ENCODE measurements around the gene DSC2. TPM values are rescaled to one million over a fixed set of nuclear protein-coding genes. Genes with fewer than 3 reads are reported as not detected.

Gene DSC2
- total RNA-seq, 1 donor from 2014 or later = 4.2 TPM

DNA sequence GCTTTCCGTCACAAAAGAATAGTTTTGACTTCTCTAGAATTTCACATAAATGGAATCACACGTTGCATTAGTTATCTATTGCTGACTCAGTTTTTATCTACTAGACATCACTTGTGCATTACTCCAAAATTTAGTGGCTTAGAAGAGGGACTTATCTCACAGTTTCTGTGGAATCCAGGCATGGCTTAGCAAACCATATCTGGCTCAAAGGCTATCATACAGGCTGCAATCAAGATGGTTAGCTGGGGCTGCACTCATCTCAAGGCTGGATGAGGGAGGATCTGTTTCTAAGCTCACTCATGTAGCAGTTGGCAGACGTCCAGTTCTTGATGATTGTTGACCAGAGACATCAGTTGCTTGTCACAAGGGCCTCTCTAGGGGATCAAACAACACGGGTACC is 53.0 kb downstream of the DSC2 start:
- no peaks in the 10 kb centered on the region for H3K36me3 ChIP-seq (ENCODE audit: control insufficient read depth in 3 of 3, insufficient read depth in 3 of 3, low read length in 3 of 3)
- peaks cover 0 to 4% (median 1%) of the 10 kb centered on the region in 3 donors for H3K27me3 ChIP-seq (ENCODE audit: control insufficient read depth in 3 of 3, insufficient read depth in 3 of 3, low read length in 3 of 3)
- H3K9me3 ChIP-seq (ENCODE audit: control insufficient read depth in 3 of 3, low read length in 3 of 3) = no peaks in the 10 kb centered on the region
- no peak overlapping the region for H3K9ac ChIP-seq (ENCODE audit: low read depth in 1 of 3, low read length in 3 of 3)
- H3K27ac ChIP-seq (ENCODE audit: low read depth, low read length) = no peak overlapping the region
- H3K4me1 ChIP-seq (ENCODE audit: control insufficient read depth in 3 of 3, insufficient read depth in 3 of 3, low read length in 3 of 3) = no peaks in the 10 kb centered on the region
- no peak overlapping the region for H3K4me3 ChIP-seq (ENCODE audit: low read length in 3 of 3)

GRCh38 chr18:31048216-31048615 is 54.0 kb downstream of the DSC2 start:
- no peak overlapping the region for H3K9ac ChIP-seq (ENCODE audit: low read depth in 1 of 3, low read length in 3 of 3)
- H3K4me3 ChIP-seq (ENCODE audit: low read length in 3 of 3) = no peak overlapping the region
- H3K9me3 ChIP-seq (ENCODE audit: control insufficient read depth in 3 of 3, low read length in 3 of 3) = no peaks in the 10 kb centered on the region
- H3K4me1 ChIP-seq (ENCODE audit: control insufficient read depth in 3 of 3, insufficient read depth in 3 of 3, low read length in 3 of 3) = no peaks in the 10 kb centered on the region
- peaks cover 4 to 7% (median 5%) of the 10 kb centered on the region in 3 donors for H3K27me3 ChIP-seq (ENCODE audit: control insufficient read depth in 3 of 3, insufficient read depth in 3 of 3, low read length in 3 of 3)
- no peaks in the 10 kb centered on the region for H3K36me3 ChIP-seq (ENCODE audit: control insufficient read depth in 3 of 3, insufficient read depth in 3 of 3, low read length in 3 of 3)
- H3K27ac ChIP-seq (ENCODE audit: low read depth, low read length) = no peak overlapping the region

DNA sequence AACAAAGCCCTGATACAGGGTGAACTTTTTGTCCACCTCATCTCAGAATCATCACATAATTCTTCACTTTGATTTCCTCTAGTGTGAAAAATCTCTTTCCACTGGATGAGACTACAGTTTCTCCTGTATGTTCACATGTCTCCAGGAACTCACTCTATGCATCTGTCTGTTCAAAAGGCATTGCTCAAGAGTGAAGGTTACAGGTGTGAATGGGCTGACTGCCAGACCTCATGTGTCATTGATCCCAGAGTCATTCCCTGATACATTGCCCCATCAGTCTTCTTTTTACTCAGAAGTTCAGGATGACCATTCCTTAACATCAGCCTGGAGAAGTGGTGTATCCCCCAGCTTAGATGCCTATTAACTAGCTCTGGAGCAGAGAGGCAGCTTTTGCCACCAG is 55.3 kb downstream of the DSC2 start:
- Histone ChIP-seq H3K4me1 (ENCODE audit: control insufficient read depth in 3 of 3, insufficient read depth in 3 of 3, low read length in 3 of 3) (peaks cover 0 to 7% (median 3%) of the 10 kb centered on the region in 3 donors), H3K27ac (ENCODE audit: low read depth, low read length) (no peak overlapping the region), H3K36me3 (ENCODE audit: control insufficient read depth in 3 of 3, insufficient read depth in 3 of 3, low read length in 3 of 3) (no peaks in the 10 kb centered on the region), H3K9ac (ENCODE audit: low read depth in 1 of 3, low read length in 3 of 3) (no peak overlapping the region), H3K9me3 (ENCODE audit: control insufficient read depth in 3 of 3, low read length in 3 of 3) (no peaks in the 10 kb centered on the region), H3K27me3 (ENCODE audit: control insufficient read depth in 3 of 3, insufficient read depth in 3 of 3, low read length in 3 of 3) (peaks cover 14 to 19% (median 15%) of the 10 kb centered on the region in 3 donors), H3K4me3 (ENCODE audit: low read length in 3 of 3) (no peak overlapping the region)

DNA sequence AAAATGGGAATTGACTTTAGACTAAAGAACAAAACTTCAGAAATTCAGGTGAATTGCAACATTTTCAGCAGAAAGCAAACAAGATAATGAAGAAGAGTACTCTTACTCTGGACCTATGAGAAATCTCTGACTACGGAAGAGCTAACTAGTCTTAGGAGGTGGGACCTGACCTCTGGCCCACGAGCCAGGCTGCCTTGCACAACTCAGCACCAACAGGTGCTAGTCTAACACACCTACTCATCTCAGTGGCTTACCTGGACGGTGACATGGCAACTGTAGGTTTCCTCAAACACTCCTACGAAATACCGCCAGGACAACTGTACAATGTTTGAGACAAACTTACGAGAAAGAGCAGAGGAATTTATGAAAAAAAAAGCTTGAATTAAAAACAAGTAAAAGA is 56.6 kb downstream of the DSC2 start:
- Histone ChIP-seq H3K4me1 (ENCODE audit: control insufficient read depth in 3 of 3, insufficient read depth in 3 of 3, low read length in 3 of 3) (peaks cover 6 to 10% (median 7%) of the 10 kb centered on the region in 3 donors), H3K27me3 (ENCODE audit: control insufficient read depth in 3 of 3, insufficient read depth in 3 of 3, low read length in 3 of 3) (peaks cover 28 to 31% (median 28%) of the 10 kb centered on the region in 3 donors), H3K9me3 (ENCODE audit: control insufficient read depth in 3 of 3, low read length in 3 of 3) (no peaks in the 10 kb centered on the region), H3K27ac (ENCODE audit: low read depth, low read length) (no peak overlapping the region), H3K9ac (ENCODE audit: low read depth in 1 of 3, low read length in 3 of 3) (no peak overlapping the region), H3K36me3 (ENCODE audit: control insufficient read depth in 3 of 3, insufficient read depth in 3 of 3, low read length in 3 of 3) (no peaks in the 10 kb centered on the region), H3K4me3 (ENCODE audit: low read length in 3 of 3) (no peak overlapping the region)

DNA sequence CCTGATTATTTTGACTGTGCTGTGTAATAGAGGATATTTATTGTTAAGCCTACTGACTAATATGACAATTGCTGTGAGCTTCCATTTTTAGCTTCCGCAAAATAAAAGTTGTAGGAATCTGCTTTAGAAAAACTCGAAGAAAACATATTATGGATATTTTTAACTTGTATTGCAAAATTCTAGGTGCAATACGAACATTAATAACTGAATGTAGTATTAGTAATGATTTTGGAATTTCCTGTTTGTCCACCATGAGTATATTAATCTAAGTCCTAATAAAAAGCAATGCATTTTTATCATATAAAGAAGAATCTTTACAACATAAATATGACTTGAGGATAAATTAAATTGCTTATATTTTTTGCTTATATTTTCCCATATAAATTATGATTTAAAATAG is 57.3 kb downstream of the DSC2 start:
- no peak overlapping the region for H3K4me3 ChIP-seq (ENCODE audit: low read length in 3 of 3)

GRCh38 chr18:31043709-31044108 is 58.5 kb downstream of the DSC2 start:
- Histone ChIP-seq H3K4me3 (ENCODE audit: low read length in 3 of 3) (no peak overlapping the region), H3K36me3 (ENCODE audit: control insufficient read depth in 3 of 3, insufficient read depth in 3 of 3, low read length in 3 of 3) (no peaks in the 10 kb centered on the region), H3K9ac (ENCODE audit: low read depth in 1 of 3, low read length in 3 of 3) (no peak overlapping the region), H3K27me3 (ENCODE audit: control insufficient read depth in 3 of 3, insufficient read depth in 3 of 3, low read length in 3 of 3) (peaks cover 31 to 33% (median 32%) of the 10 kb centered on the region in 3 donors), H3K27ac (ENCODE audit: low read depth, low read length) (no peak overlapping the region), H3K9me3 (ENCODE audit: control insufficient read depth in 3 of 3, low read length in 3 of 3) (no peaks in the 10 kb centered on the region), H3K4me1 (ENCODE audit: control insufficient read depth in 3 of 3, insufficient read depth in 3 of 3, low read length in 3 of 3) (peaks cover 6 to 10% (median 7%) of the 10 kb centered on the region in 3 donors)

More for the DNA sequence above, 57.3 kb downstream of the DSC2 start:
- Histone ChIP-seq H3K27me3 (ENCODE audit: control insufficient read depth in 3 of 3, insufficient read depth in 3 of 3, low read length in 3 of 3) (peaks cover 28 to 32% (median 31%) of the 10 kb centered on the region in 3 donors), H3K27ac (ENCODE audit: low read depth, low read length) (no peak overlapping the region), H3K9me3 (ENCODE audit: control insufficient read depth in 3 of 3, low read length in 3 of 3) (no peaks in the 10 kb centered on the region), H3K4me1 (ENCODE audit: control insufficient read depth in 3 of 3, insufficient read depth in 3 of 3, low read length in 3 of 3) (peaks cover 6 to 10% (median 7%) of the 10 kb centered on the region in 3 donors), H3K36me3 (ENCODE audit: control insufficient read depth in 3 of 3, insufficient read depth in 3 of 3, low read length in 3 of 3) (no peaks in the 10 kb centered on the region), H3K9ac (ENCODE audit: low read depth in 1 of 3, low read length in 3 of 3) (no peak overlapping the region)

DNA sequence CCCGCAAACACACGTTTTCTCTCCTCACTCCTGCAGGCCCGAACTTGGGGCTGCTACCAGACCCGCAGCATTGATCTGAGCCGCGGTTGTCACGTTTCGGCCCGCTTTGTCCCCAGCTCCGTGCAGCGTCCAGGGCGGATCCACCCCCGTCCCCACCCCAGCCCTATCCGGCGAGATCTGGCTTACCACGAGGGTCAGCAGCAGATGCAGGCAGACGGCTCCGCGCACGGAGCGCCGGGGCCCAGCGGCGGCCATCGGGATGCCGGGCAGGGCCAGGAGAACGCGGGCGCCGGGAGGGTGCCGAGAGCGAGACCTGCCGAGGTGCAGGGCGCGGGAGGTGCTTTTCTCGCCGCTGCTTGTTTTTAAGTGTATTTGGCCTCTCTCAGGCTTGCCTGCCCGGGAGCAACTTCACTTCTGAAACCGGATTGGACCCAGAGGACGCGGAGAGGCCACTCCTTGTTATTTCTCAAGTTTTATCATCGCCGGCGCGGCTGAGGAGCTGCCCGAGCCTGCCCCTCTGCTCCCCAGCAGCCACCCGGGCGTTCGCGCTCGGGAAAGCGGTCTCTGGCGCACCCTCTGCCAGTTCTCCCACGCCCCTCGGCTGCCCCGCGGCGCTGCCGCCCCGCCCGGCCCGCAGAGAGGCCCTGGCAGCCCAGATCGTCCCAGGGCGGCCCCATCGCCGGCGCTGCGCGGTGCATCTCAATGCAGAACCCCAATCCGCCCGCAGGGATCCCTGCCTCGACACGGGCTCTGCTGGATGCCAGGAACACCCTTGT is 59.6 kb downstream of the DSC2 start, which contains the start of gene DSC3:
Gene DSC3 (minus strand): TSS at position 337 of the 776 bp plus-strand sequence. CDS start 82 bp downstream, at position 255.
- no peaks in the 10 kb centered on the region for H3K36me3 ChIP-seq (ENCODE audit: control insufficient read depth in 3 of 3, insufficient read depth in 3 of 3, low read length in 3 of 3)
- peaks cover 6 to 10% (median 7%) of the 10 kb centered on the region in 3 donors for H3K4me1 ChIP-seq (ENCODE audit: control insufficient read depth in 3 of 3, insufficient read depth in 3 of 3, low read length in 3 of 3)
- H3K27me3 ChIP-seq (ENCODE audit: control insufficient read depth in 3 of 3, insufficient read depth in 3 of 3, low read length in 3 of 3) = peaks cover 31 to 33% (median 32%) of the 10 kb centered on the region in 3 donors
- no peak within 1 kb of the TSS for H3K27ac ChIP-seq (ENCODE audit: low read depth, low read length)
- peak within 1 kb of the TSS in 2 of 3 donors; percentile 20 to 24 for H3K4me3 ChIP-seq (ENCODE audit: low read length in 3 of 3)
- no peaks in the 10 kb centered on the region for H3K9me3 ChIP-seq (ENCODE audit: control insufficient read depth in 3 of 3, low read length in 3 of 3)
- H3K9ac ChIP-seq (ENCODE audit: low read depth in 1 of 3, low read length in 3 of 3) = no peak within 1 kb of the TSS

GRCh38 chr18:31042084-31042405 is 60.2 kb downstream of the DSC2 start:
- peak overlapping the region in 2 of 3 donors; percentile 20 to 24 for H3K4me3 ChIP-seq (ENCODE audit: low read length in 3 of 3)
- H3K27ac ChIP-seq (ENCODE audit: low read depth, low read length) = no peak overlapping the region
- no peaks in the 10 kb centered on the region for H3K9me3 ChIP-seq (ENCODE audit: control insufficient read depth in 3 of 3, low read length in 3 of 3)
- no peak overlapping the region for H3K9ac ChIP-seq (ENCODE audit: low read depth in 1 of 3, low read length in 3 of 3)
- H3K4me1 ChIP-seq (ENCODE audit: control insufficient read depth in 3 of 3, insufficient read depth in 3 of 3, low read length in 3 of 3) = peaks cover 6 to 10% (median 7%) of the 10 kb centered on the region in 3 donors
- H3K36me3 ChIP-seq (ENCODE audit: control insufficient read depth in 3 of 3, insufficient read depth in 3 of 3, low read length in 3 of 3) = no peaks in the 10 kb centered on the region
- H3K27me3 ChIP-seq (ENCODE audit: control insufficient read depth in 3 of 3, insufficient read depth in 3 of 3, low read length in 3 of 3) = peaks cover 31 to 33% (median 32%) of the 10 kb centered on the region in 3 donors

DNA sequence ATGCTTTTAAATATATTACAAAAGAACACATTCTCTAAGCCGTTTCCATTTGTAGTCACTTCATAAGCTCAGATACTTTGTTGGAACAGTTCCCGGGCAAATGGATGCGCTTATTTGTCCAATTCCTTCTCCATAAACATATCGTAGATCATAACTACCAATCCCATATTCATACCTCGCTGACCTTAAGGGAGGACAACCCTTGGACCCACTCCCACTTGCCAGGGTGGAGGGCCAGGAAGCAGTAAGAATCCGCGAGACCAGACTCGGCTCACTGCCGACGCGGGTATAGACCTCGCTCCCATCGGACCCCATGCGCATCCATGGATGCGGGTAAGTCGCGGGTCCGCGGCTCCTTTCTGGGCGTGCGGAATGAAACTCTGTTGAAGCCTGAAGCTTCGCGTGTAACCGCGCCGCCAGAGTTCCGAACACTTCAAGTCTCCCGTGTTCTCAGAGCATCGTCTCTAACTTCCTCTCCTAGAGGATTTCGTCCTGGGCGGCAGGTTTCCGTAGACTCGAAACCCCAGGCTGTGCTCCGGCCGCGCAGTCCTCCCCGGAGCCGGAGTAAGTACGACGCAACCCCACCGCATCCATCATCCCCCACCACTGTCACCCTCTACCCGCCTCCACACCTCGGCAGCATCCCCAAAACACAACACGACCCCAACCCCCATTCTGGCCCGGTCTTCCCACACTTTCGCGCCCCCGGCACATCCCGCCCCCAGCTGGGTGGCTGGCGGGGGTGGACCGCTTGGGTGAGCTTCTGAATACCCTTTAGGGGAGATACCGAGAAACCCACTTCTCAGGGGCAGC is 60.7 kb downstream of the DSC2 start:
- Histone ChIP-seq H3K4me3 (ENCODE audit: low read length in 3 of 3) (no peak overlapping the region), H3K9ac (ENCODE audit: low read depth in 1 of 3, low read length in 3 of 3) (no peak overlapping the region), H3K36me3 (ENCODE audit: control insufficient read depth in 3 of 3, insufficient read depth in 3 of 3, low read length in 3 of 3) (no peaks in the 10 kb centered on the region), H3K27me3 (ENCODE audit: control insufficient read depth in 3 of 3, insufficient read depth in 3 of 3, low read length in 3 of 3) (peaks cover 31 to 33% (median 32%) of the 10 kb centered on the region in 3 donors), H3K27ac (ENCODE audit: low read depth, low read length) (no peak overlapping the region), H3K4me1 (ENCODE audit: control insufficient read depth in 3 of 3, insufficient read depth in 3 of 3, low read length in 3 of 3) (peaks cover 6 to 10% (median 7%) of the 10 kb centered on the region in 3 donors), H3K9me3 (ENCODE audit: control insufficient read depth in 3 of 3, low read length in 3 of 3) (no peaks in the 10 kb centered on the region)
